NT2/D1 (cell line): Measurements from ENCODE around the gene CST6.

Experiments
- SUZ12 ChIP-seq: IDR thresholded peaks from 2 replicates; pipeline ENCODE4 v1.6.1; 2011; ENCODE audit not compliant: insufficient read length, insufficient read depth; ENCODE audit errors: extremely low read depth
- ZNF274 ChIP-seq: IDR thresholded peaks from 2 replicates; pipeline ENCODE4 v1.6.1; 2011; ENCODE audit warnings: mild to moderate bottlenecking, low read depth, low read length

DNA sequence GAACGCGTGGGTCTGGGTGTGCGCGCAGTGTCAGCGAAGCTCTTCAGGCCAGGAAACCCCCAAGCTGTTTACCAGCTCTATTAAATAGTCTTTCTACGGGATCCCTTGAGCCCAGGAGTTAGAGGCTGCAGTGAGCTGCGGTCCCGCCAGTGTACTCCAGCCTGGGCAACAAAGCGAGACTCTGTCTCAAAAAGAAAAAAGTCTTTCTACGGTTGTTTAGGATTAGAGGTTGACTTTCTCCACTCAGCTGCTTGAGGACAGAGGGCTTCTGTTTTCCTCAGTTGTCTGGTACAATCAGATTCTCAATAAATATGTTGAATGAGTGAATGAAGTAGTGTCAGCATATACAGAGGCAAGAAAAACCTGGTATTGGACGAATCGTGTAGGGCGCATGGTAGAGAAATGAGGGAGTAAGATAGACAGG, 49.7 kb upstream of the CST6 start:
- no peak for TF ChIP-seq ZNF274
- no peak for TF ChIP-seq SUZ12
